ENCODE results near the gene BRD3. TPM values are rescaled to one million over a fixed set of nuclear protein-coding genes. Genes with fewer than 3 reads are reported as not detected.

BRD3 gene
- polyA plus RNA-seq, 3 donors: 16.4 to 18.2 (median 17.1) TPM

- 85% methylated on average over 22 of the region's 28 CpGs for WGBS (ENCODE audit: insufficient coverage)
- Histone ChIP-seq H3K4me3 (replicated peaks in 1 of 3; ENCODE audit: low read depth in 2 of 3, low read length in 3 of 3) (no peak overlapping the region), H3K36me3 (replicated peaks in 1 of 2; ENCODE audit: control insufficient read depth in 1 of 2, insufficient read depth in 2 of 2, low read length in 2 of 2) (peaks cover 53 to 74% of the 10 kb centered on the region in 2 donors), H3K27me3 (ENCODE audit: control insufficient read depth in 2 of 2, insufficient read depth in 2 of 2, low read length in 2 of 2) (no peaks in the 10 kb centered on the region), H3K27ac (ENCODE audit: low read depth in 1 of 2, low read length in 2 of 2) (no peak overlapping the region), H3K4me1 (ENCODE audit: control insufficient read depth in 1 of 2, insufficient read depth in 2 of 2, low read length in 2 of 2) (peaks cover 21 to 28% of the 10 kb centered on the region in 2 donors), H3K9ac (ENCODE audit: insufficient read depth, low read length, poor library complexity, severe bottlenecking) (no peak overlapping the region), H3K79me2 (ENCODE audit: insufficient read depth, low read length) (peaks cover 55% of the 10 kb centered on the region), H2AFZ (ENCODE audit: insufficient read depth, low read depth, low read length, poor library complexity, severe bottlenecking) (no peak overlapping the region), H3K4me2 (replicated peaks; ENCODE audit: extremely low read depth, low read length, poor library complexity, severe bottlenecking) (no peak overlapping the region), H4K20me1 (ENCODE audit: insufficient read depth, low read length) (peaks cover 97% of the 10 kb centered on the region), H3K9me3 (replicated peaks in 1 of 2; ENCODE audit: control insufficient read depth in 1 of 2, insufficient read depth in 1 of 2, low read length in 2 of 2) (no peaks in the 10 kb centered on the region)
- Mint-ChIP-seq H3K36me3 (peaks cover 51 to 70% of the 10 kb centered on the region in 2 donors), H3K4me3 (no peak overlapping the region), H3K27ac (no peak overlapping the region), H3K9me3 (no peaks in the 10 kb centered on the region), H3K4me1 (peaks cover 27% of the 10 kb centered on the region), H3K27me3 (ENCODE audit: low read depth in 3 of 3) (peaks cover 0 to 5% (median 1%) of the 10 kb centered on the region in 3 donors)
- no peak for DNase-seq
- TF ChIP-seq, protein P1, sequence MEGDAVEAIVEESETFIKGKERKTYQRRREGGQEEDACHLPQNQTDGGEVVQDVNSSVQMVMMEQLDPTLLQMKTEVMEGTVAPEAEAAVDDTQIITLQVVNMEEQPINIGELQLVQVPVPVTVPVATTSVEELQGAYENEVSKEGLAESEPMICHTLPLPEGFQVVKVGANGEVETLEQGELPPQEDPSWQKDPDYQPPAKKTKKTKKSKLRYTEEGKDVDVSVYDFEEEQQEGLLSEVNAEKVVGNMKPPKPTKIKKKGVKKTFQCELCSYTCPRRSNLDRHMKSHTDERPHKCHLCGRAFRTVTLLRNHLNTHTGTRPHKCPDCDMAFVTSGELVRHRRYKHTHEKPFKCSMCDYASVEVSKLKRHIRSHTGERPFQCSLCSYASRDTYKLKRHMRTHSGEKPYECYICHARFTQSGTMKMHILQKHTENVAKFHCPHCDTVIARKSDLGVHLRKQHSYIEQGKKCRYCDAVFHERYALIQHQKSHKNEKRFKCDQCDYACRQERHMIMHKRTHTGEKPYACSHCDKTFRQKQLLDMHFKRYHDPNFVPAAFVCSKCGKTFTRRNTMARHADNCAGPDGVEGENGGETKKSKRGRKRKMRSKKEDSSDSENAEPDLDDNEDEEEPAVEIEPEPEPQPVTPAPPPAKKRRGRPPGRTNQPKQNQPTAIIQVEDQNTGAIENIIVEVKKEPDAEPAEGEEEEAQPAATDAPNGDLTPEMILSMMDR (IDR thresholded peaks at IDR 0.05): no peak
- intact Hi-C loops (cut with micrococcal nuclease): loop anchor here in 1 of 2 donors (10.0 kb wide), 1 partner anchor 881 kb away; no protein-coding TSS in a partner anchor
Measured at GRCh38 chr9:134053401-134053871, 14.4 kb downstream of the BRD3 start.

DNA sequence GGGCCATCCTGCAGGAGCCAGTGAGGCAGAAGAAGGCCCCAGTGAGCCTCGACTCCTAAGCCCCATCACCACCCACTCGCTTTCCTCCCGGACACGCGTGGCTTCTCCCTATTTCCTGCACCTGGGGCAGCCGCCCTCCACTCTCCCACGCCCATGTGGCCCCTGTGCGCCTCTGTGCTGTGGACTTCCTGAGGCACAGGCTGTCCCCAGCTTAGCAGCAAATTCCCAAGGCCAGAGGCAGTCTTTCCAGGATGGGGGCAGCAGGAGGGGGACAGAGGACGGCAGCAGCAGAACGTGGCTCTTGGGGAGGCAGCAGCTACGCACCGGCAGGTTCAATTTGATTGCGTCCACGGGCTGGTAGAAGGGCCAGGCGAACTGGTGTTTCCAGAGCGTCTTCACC, 14.9 kb downstream of the BRD3 start:
- H3K9me3 ChIP-seq (replicated peaks in 1 of 2; ENCODE audit: control insufficient read depth in 1 of 2, insufficient read depth in 1 of 2, low read length in 2 of 2): no peaks in the 10 kb centered on the region
- H3K4me2 ChIP-seq (replicated peaks; ENCODE audit: extremely low read depth, low read length, poor library complexity, severe bottlenecking): no peak overlapping the region
- no peaks in the 10 kb centered on the region for H3K9me3 Mint-ChIP-seq
- H2AFZ ChIP-seq (ENCODE audit: insufficient read depth, low read depth, low read length, poor library complexity, severe bottlenecking): no peak overlapping the region
- H3K27me3 ChIP-seq (ENCODE audit: control insufficient read depth in 2 of 2, insufficient read depth in 2 of 2, low read length in 2 of 2): no peaks in the 10 kb centered on the region
- TF ChIP-seq, protein P1 (IDR thresholded peaks at IDR 0.05): no peak
- H3K4me3 Mint-ChIP-seq: no peak overlapping the region
- peaks cover 0 to 5% (median 0%) of the 10 kb centered on the region in 3 donors for H3K27me3 Mint-ChIP-seq (ENCODE audit: low read depth in 3 of 3)
- no peak overlapping the region for H3K9ac ChIP-seq (ENCODE audit: insufficient read depth, low read length, poor library complexity, severe bottlenecking)
- H3K4me3 ChIP-seq (replicated peaks in 1 of 3; ENCODE audit: low read depth in 2 of 3, low read length in 3 of 3): no peak overlapping the region
- no peak for DNase-seq
- H3K79me2 ChIP-seq (ENCODE audit: insufficient read depth, low read length): peaks cover 50% of the 10 kb centered on the region
- peaks cover 93% of the 10 kb centered on the region for H4K20me1 ChIP-seq (ENCODE audit: insufficient read depth, low read length)
- H3K36me3 ChIP-seq (replicated peaks in 1 of 2; ENCODE audit: control insufficient read depth in 1 of 2, insufficient read depth in 2 of 2, low read length in 2 of 2): peaks cover 58 to 79% of the 10 kb centered on the region in 2 donors
- WGBS (ENCODE audit: insufficient coverage): 97% methylated on average over 14 of the region's 16 CpGs
- H3K4me1 ChIP-seq (ENCODE audit: control insufficient read depth in 1 of 2, insufficient read depth in 2 of 2, low read length in 2 of 2): peaks cover 17 to 23% of the 10 kb centered on the region in 2 donors
- H3K36me3 Mint-ChIP-seq: peaks cover 55 to 75% of the 10 kb centered on the region in 2 donors
- H3K4me1 Mint-ChIP-seq: peaks cover 22% of the 10 kb centered on the region
- intact Hi-C loops (cut with micrococcal nuclease): loop anchor here in 1 of 2 donors (10.0 kb wide), 1 partner anchor 882 kb away; no protein-coding TSS in a partner anchor
- H3K27ac Mint-ChIP-seq: no peak overlapping the region
- no peak overlapping the region for H3K27ac ChIP-seq (ENCODE audit: low read depth in 1 of 2, low read length in 2 of 2)
